WERI-Rb-1 (cell line): Measurements from ENCODE around the gene LRRC59.

Experiments used
- DNase-seq: peaks from one replicate; pipeline ENCODE4 v3.0.0-alpha.2; 2020
- H3K27ac ChIP-seq: fragments of 250-450 bp; sonication (Bioruptor Pico); 2 replicates; pipeline ENCODE4 v1.5.1; 2020; ENCODE audit warnings: mild to moderate bottlenecking, moderate library complexity
- H3K27me3 ChIP-seq: fragments of 250-450 bp; sonication (Bioruptor Pico); 2 replicates; pipeline ENCODE4 v1.5.1; 2021; ENCODE audit warnings: mild to moderate bottlenecking, low read depth, moderate library complexity; ENCODE audit not compliant: insufficient read depth, severe bottlenecking
- H3K36me3 ChIP-seq: fragments of 250-450 bp; sonication (Bioruptor Pico); 2 replicates; pipeline ENCODE4 v1.5.1; 2020; ENCODE audit warnings: mild to moderate bottlenecking, moderate library complexity
- H3K4me3 ChIP-seq: 2 replicates; pipeline ENCODE4 v1.5.1; 2011; ENCODE audit warnings: low read depth, mild to moderate bottlenecking, control low read depth, low read length
- H3K9me3 ChIP-seq: fragments of 250-450 bp; sonication (Bioruptor Pico); 2 replicates; pipeline ENCODE4 v1.5.1; 2021; ENCODE audit warnings: mild to moderate bottlenecking, moderate library complexity; ENCODE audit not compliant: severe bottlenecking
- TF ChIP-seq, protein P1 (sequence below): IDR thresholded peaks from 2 replicates; pipeline ENCODE4 v1.5.1; 2011; ENCODE audit warnings: low read depth, mild to moderate bottlenecking, control low read depth, inconsistent platforms, low read length

Gene LRRC59

DNA sequence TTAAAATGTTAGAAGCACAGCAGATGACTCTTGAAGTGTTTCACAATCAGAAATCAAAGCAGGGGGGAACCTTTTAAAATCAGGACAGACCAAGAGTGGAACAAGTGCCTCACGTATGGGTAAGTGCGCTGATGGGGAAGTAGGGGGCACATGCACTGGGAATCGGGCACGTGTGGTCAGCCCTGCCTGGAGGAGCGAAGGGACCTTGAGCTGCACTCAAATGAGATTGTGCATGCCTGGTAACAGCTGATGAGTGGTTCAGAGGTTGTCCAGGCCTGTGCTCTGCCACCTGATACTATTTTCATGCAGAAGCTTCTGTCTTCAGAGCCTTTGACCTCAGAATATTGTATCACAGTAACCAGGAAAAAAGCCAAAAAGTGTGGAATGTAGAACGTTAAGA lies 65.1 kb downstream of the LRRC59 start:
- no peak for DNase-seq
- no peak overlapping the region for H3K27ac ChIP-seq
- TF ChIP-seq, protein P1, sequence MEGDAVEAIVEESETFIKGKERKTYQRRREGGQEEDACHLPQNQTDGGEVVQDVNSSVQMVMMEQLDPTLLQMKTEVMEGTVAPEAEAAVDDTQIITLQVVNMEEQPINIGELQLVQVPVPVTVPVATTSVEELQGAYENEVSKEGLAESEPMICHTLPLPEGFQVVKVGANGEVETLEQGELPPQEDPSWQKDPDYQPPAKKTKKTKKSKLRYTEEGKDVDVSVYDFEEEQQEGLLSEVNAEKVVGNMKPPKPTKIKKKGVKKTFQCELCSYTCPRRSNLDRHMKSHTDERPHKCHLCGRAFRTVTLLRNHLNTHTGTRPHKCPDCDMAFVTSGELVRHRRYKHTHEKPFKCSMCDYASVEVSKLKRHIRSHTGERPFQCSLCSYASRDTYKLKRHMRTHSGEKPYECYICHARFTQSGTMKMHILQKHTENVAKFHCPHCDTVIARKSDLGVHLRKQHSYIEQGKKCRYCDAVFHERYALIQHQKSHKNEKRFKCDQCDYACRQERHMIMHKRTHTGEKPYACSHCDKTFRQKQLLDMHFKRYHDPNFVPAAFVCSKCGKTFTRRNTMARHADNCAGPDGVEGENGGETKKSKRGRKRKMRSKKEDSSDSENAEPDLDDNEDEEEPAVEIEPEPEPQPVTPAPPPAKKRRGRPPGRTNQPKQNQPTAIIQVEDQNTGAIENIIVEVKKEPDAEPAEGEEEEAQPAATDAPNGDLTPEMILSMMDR, result no peak

More for the DNA sequence above, 65.1 kb downstream of the LRRC59 start:
- Histone ChIP-seq H3K9me3 (no peaks in the 10 kb centered on the region), H3K36me3 (no peaks in the 10 kb centered on the region), H3K27me3 (no peaks in the 10 kb centered on the region), H3K4me3 (no peak overlapping the region)
